K562 (cell line): ENCODE results near the gene MYO10. TPM values are rescaled to one million over a fixed set of nuclear protein-coding genes. Genes with fewer than 3 reads are reported as not detected.

Experiments
- ATAC-seq: fragments of 200-7000 bp; cut with Tn5 transposase; 3 replicates; pipeline ENCODE4 v1.9.1; 2020; ENCODE audit warnings: moderate library complexity
- BruUV-seq: library from RNA; stranded (reverse); fragments of 400-500 nt; replicated peaks from 2 replicates; lab custom pipeline; 2021; lab: Mats Ljungman, UMichigan
- CTCF ChIA-PET: fragments of 300-600 bp; formaldehyde crosslinking; extraction: SDS; loops from one replicate; lab custom pipeline; 2021; ENCODE audit warnings: low intra/inter-chr PET ratio; lab: Yijun Ruan, JAX
- POLR2A ChIA-PET: fragments of 300-600, 350-650 bp; sonication (Branson Sonifier 250); formaldehyde crosslinking; extraction: SDS; loops from one replicate; lab custom pipeline; 2021; ENCODE audit warnings: antibody characterized with exemption, inconsistent platforms; lab: Yijun Ruan, JAX
- DNase-seq, 4 experiments: peaks; one replicate each; pipeline versions ENCODE4 v3.0.0 to v3.0.0-alpha.2; 2011 to 2018; ENCODE audit warnings: low spot score in 3 of 4, mixed read lengths in 3 of 4; ENCODE audit errors: extremely low read depth in 1 of 4
- FAIRE-seq: peaks from 2 replicates; lab custom pipeline; 2011; peaks lifted over from hg19 to GRCh38; lab: Jason Lieb, UNC
- H2AFZ ChIP-seq: 2 replicates; pipeline ENCODE4 v1.6.0; 2011; ENCODE audit warnings: low read depth, low read length, control low read depth, inconsistent platforms
- H3K27ac ChIP-seq: fragments of 200-600 bp; 3 replicates; pipeline ENCODE4 v1.8.0; 2011; ENCODE audit warnings: low read depth, mild to moderate bottlenecking, control low read depth, inconsistent platforms, low read length, moderate library complexity, mixed read lengths; ENCODE audit errors: extremely low read depth
- H3K27me3 ChIP-seq, 2 experiments: fragments of 300-600 bp in 1 of 2; 2 replicates in 1 of 2; 3 replicates in 1 of 2; pipeline versions ENCODE4 v1.6.0 to v1.8.0; 2011; ENCODE audit warnings: inconsistent platforms in 2 of 2, low read length in 2 of 2, mild to moderate bottlenecking in 1 of 2, mixed read lengths in 1 of 2, moderate library complexity in 1 of 2; ENCODE audit not compliant: control insufficient read depth in 2 of 2, insufficient read depth in 2 of 2
- H3K36me3 ChIP-seq: fragments of 300-600 bp; 3 replicates; pipeline ENCODE4 v1.8.0; 2011; ENCODE audit warnings: mild to moderate bottlenecking, low read length, inconsistent platforms; ENCODE audit not compliant: control insufficient read depth, insufficient read depth
- H3K4me1 ChIP-seq, 2 experiments: fragments of 200-600 bp in 1 of 2; replicated peaks in 1 of 2; 2 replicates in 1 of 2; 3 replicates in 1 of 2; pipeline versions ENCODE4 v1.5.1 to v1.8.0; 2011; ENCODE audit warnings: inconsistent platforms in 2 of 2, low read length in 2 of 2, mild to moderate bottlenecking in 1 of 2, mixed read lengths in 1 of 2, moderate library complexity in 1 of 2; ENCODE audit not compliant: control insufficient read depth in 2 of 2, insufficient read depth in 2 of 2
- H3K4me2 ChIP-seq: 2 replicates; pipeline ENCODE4 v1.6.1; 2011; ENCODE audit warnings: low read length, control low read depth, inconsistent platforms, mixed read lengths; ENCODE audit not compliant: insufficient read depth
- H3K4me3 ChIP-seq: fragments of 200-600 bp; sonication (generic), shearing (Covaris generic); 2 replicates; pipeline ENCODE4 v1.5.1; 2016; ENCODE audit warnings: control low read depth, inconsistent platforms
- H3K79me2 ChIP-seq: fragments of 200-600 bp; 3 replicates; pipeline ENCODE4 v1.8.0; 2011; ENCODE audit warnings: low read length, inconsistent platforms; ENCODE audit not compliant: control insufficient read depth, insufficient read depth
- H3K9ac ChIP-seq, 2 experiments: 2 replicates each; pipeline versions ENCODE4 v1.6.0 to v1.6.1; 2011; ENCODE audit warnings: low read depth in 2 of 2, low read length in 2 of 2, control low read depth in 1 of 2, inconsistent platforms in 1 of 2, mild to moderate bottlenecking in 1 of 2, mixed read lengths in 1 of 2; ENCODE audit not compliant: insufficient read depth in 1 of 2
- H3K9me1 ChIP-seq: one replicate; pipeline ENCODE4 v1.6.0; 2011; ENCODE audit warnings: inconsistent platforms, mild to moderate bottlenecking, low read length, moderate library complexity; ENCODE audit not compliant: control insufficient read depth, insufficient read depth
- H3K9me3 ChIP-seq: replicated peaks from 2 replicates; pipeline ENCODE4 v1.5.1; 2011; ENCODE audit warnings: low read depth, low read length, inconsistent platforms; ENCODE audit not compliant: control insufficient read depth, insufficient read depth
- H4K20me1 ChIP-seq: replicated peaks from 2 replicates; pipeline ENCODE4 v1.6.1; 2011; ENCODE audit warnings: low read length, inconsistent platforms, mixed read lengths; ENCODE audit not compliant: control insufficient read depth, insufficient read depth
- AFF1 ChIP-seq, 2 experiments: fragments of 450-650 bp; IDR thresholded peaks; 2 replicates each; pipeline ENCODE4 v1.6.1; 2018; ENCODE audit warnings: mild to moderate bottlenecking in 2 of 2, low read depth in 1 of 2; ENCODE audit not compliant: partially characterized antibody in 2 of 2
- ARID2 ChIP-seq: fragments of 450-650 bp; IDR thresholded peaks from 2 replicates; pipeline ENCODE4 v1.6.1; 2017; ENCODE audit warnings: antibody characterized with exemption, mild to moderate bottlenecking
- CHD4 ChIP-seq: fragments of 200-600 bp; sonication (generic); IDR thresholded peaks from 3 replicates; pipeline ENCODE4 v1.6.1; 2012; ENCODE audit warnings: low read depth, mild to moderate bottlenecking, mixed read lengths, low read length, inconsistent platforms; ENCODE audit not compliant: insufficient read depth, insufficient replicate concordance, poor library complexity, severe bottlenecking
- COPS2 ChIP-seq: fragments of 450-650 bp; conservative IDR thresholded peaks from 2 replicates; pipeline ENCODE4 v1.6.1; 2016; ENCODE audit warnings: mild to moderate bottlenecking, moderate library complexity
- ERF ChIP-seq: fragments of 450-650 bp; formaldehyde crosslinking; IDR thresholded peaks from 2 replicates; pipeline ENCODE4 v1.4.0; 2020; ENCODE audit warnings: mild to moderate bottlenecking, mixed read lengths
- HNRNPLL ChIP-seq: fragments of 200-400 bp; formaldehyde crosslinking; IDR thresholded peaks from 2 replicates; pipeline ENCODE4 v1.6.1; 2017; ENCODE audit warnings: low read length, low read depth, mild to moderate bottlenecking; ENCODE audit not compliant: poor library complexity, severe bottlenecking
- IRF9 ChIP-seq: fragments of 450-650 bp; IDR thresholded peaks from 2 replicates; pipeline ENCODE4 v1.6.1; 2016; ENCODE audit warnings: missing biosample characterization, missing genetic modification characterization
- NR2F6 ChIP-seq: fragments of 450-650 bp; formaldehyde crosslinking; IDR thresholded peaks from 2 replicates; pipeline ENCODE4 v1.4.0; 2020; ENCODE audit warnings: mild to moderate bottlenecking
- PHF20 ChIP-seq: fragments of 450-650 bp; IDR thresholded peaks from 2 replicates; pipeline ENCODE4 v1.6.1; 2018; ENCODE audit not compliant: partially characterized antibody
- PRPF4 ChIP-seq: fragments of 200-400 bp; formaldehyde crosslinking; IDR thresholded peaks from one replicate; pipeline ENCODE4 v1.6.1; 2017; ENCODE audit warnings: low read length, low read depth, mild to moderate bottlenecking; ENCODE audit not compliant: insufficient read depth, poor library complexity, severe bottlenecking
- TAF15 ChIP-seq: fragments of 200-400 bp; formaldehyde crosslinking; IDR thresholded peaks from 2 replicates; pipeline ENCODE4 v1.6.1; 2017; ENCODE audit warnings: mild to moderate bottlenecking, low read depth, low read length, moderate library complexity
- ZNF124 ChIP-seq: sonication (generic); formaldehyde crosslinking; IDR thresholded peaks from 2 replicates; pipeline ENCODE4 v1.8.1; 2022; ENCODE audit warnings: missing genetic modification reagents
- ZNF133 ChIP-seq: fragments of 250-450 bp; sonication (Bioruptor Pico); IDR thresholded peaks from 2 replicates; pipeline ENCODE4 v1.4.0; 2020; ENCODE audit warnings: mild to moderate bottlenecking
- WGBS: fragments of 100-300 bp; shearing (Covaris generic); methylation state at CpG from one replicate; pipeline ENCODE4 v1.1.6; 2016; ENCODE audit warnings: low coverage, mixed read lengths; ENCODE audit not compliant: insufficient coverage; ENCODE audit errors: missing lambda C conversion rate; 5-methylcytosine and 5-hydroxymethylcytosine counted together
- in situ Hi-C: fragments of 300-500 bp; cut with MboI; formaldehyde crosslinking; loops from 4 replicates; pipeline ENCODE4 v1.15.0; 2018; ENCODE audit warnings: inconsistent platforms, mixed read lengths
- intact Hi-C: fragments of 100-400 bp; cut with micrococcal nuclease; formaldehyde crosslinking; loops from 2 replicates; pipeline ENCODE4 v1.14.2; 2022
- polyA plus RNA-seq, 8 experiments: library from polyadenylated mRNA; depleted of rRNA in 4 of 8; stranded (reverse) in 5 of 8; unstranded in 3 of 8; fragments of >200 nt; fragmentation: Nextera tagmentation in 2 of 8; fragmentation: Illumina TruSeq in 1 of 8; extraction: Ambion mirVana in 2 of 8; extraction: Trizol in 1 of 8; gene quantifications; 2 replicates each; pipeline versions ENCODE4 v1.2.1 to v1.2.3, GENCODE V29; 2011 to 2014; ENCODE audit warnings: inconsistent platforms in 1 of 8, missing spikeins in 1 of 8
- total RNA-seq, 7 experiments: library from RNA; depleted of rRNA in 6 of 7; stranded (reverse); fragments of >200 nt in 6 of 7; fragmentation: Illumina TruSeq in 2 of 7; extraction: Trizol in 2 of 7; gene quantifications; 2 replicates each; pipeline versions ENCODE4 v1.2.1 to v1.2.3, GENCODE V29; 2011 to 2021; ENCODE audit warnings: low replicate concordance in 1 of 7

The MYO10 gene
- total and polyA plus RNA-seq, 9 of the 15 experiments (the other 6 are each of a cell fraction or from before 2014, with no cell fraction given): 0.04 to 0.24 TPM; not detected in 7

GRCh38 chr5:16806711-16807546 lies 129.2 kb downstream of the MYO10 start (continued):
- TF ChIP-seq IRF9 (tag) (no peak), ERF (CRISPR knock-in tag) (no peak), NR2F6 (CRISPR knock-in tag) (no peak)
- TF ChIP-seq, all 486 proteins: peak for 0

- POLR2A ChIA-PET: no interaction called here
- BruUV-seq: no TSS peak
- no peak for TF ChIP-seq PHF20
- TF ChIP-seq ZNF124: no peak
- TF ChIP-seq ZNF133: no peak
- no peak for TF ChIP-seq HNRNPLL
- no peak for TF ChIP-seq COPS2
- TF ChIP-seq AFF1 (IDR thresholded peaks at IDR 0.05; ENCODE audit: low read depth in 1 of 2, partially characterized antibody in 2 of 2): no peak
- TF ChIP-seq TAF15: no peak
- no peak for TF ChIP-seq PRPF4
- no peak for TF ChIP-seq ARID2
- TF ChIP-seq CHD4: no peak
These were observed 130.6 kb downstream of the MYO10 start for GRCh38 chr5:16805486-16805885.

More at GRCh38 chr5:16805486-16805885, 130.6 kb downstream of the MYO10 start:
- DNase-seq (no peak), ATAC-seq (no peak), FAIRE-seq (no peak)
- no peak overlapping the region for H3K27ac ChIP-seq
- H3K27me3 ChIP-seq: peaks cover 5 to 24% of the 10 kb centered on the region in 2 experiments; a peak in 4 of 5 replicates
- CTCF ChIA-PET: interaction anchor here (0.8 kb wide), 1 partner anchor 384 kb away, joined by 3 read pairs; no protein-coding TSS in a partner anchor
- H2AFZ ChIP-seq: no peak overlapping the region
- no peaks in the 10 kb centered on the region for H3K79me2 ChIP-seq
- H3K4me3 ChIP-seq: no peak overlapping the region
- intact Hi-C loops: no loop called here
- no peaks in the 10 kb centered on the region for H3K4me1 ChIP-seq
- in situ Hi-C loops: no loop called here
- H3K36me3 ChIP-seq: no peaks in the 10 kb centered on the region
- H4K20me1 ChIP-seq: no peaks in the 10 kb centered on the region
- H3K9ac ChIP-seq: no peak overlapping the region
- no peak overlapping the region for H3K4me2 ChIP-seq
- no peaks in the 10 kb centered on the region for H3K9me3 ChIP-seq
- H3K9me1 ChIP-seq: no peaks in the 10 kb centered on the region
- WGBS: 0% methylated on average over 7 of the region's 7 CpGs
